MM.1S (cell line): ENCODE results near the gene SLC13A2.

Experiments used
- CTCF ChIP-seq: fragments of 300-600 bp; sonication (generic); IDR thresholded peaks from 2 replicates; pipeline ENCODE4 v1.5.1; 2016; ENCODE audit warnings: antibody characterized with exemption, low read length, mixed read lengths
- EZH2phosphoT487 ChIP-seq: fragments of 300-600 bp; sonication (generic); IDR thresholded peaks from 2 replicates; pipeline ENCODE4 v1.6.1; 2018; ENCODE audit warnings: antibody characterized with exemption, low read length

GRCh38 chr17:28513476-28513875, 40.0 kb downstream of the SLC13A2 start:
- TF ChIP-seq EZH2phosphoT487 (no peak), CTCF (no peak)
